GM18861 (cell line): ENCODE results near the gene IL5.
"Not testable (repeated sequence)": the region's sequence is repeated elsewhere in the genome, so short reads cannot be mapped to it uniquely, and the experiment has no call there.

Source experiments
- ATAC-seq: cut with Tn5 transposase; IDR thresholded peaks from one replicate; pipeline ENCODE4 v1.9.1; 2021; ENCODE audit not compliant: unreplicated experiment

IL5 gene

GRCh38 chr5:132530946-132531345 is 12.4 kb downstream of the IL5 start:
- ATAC-seq: no peak

DNA sequence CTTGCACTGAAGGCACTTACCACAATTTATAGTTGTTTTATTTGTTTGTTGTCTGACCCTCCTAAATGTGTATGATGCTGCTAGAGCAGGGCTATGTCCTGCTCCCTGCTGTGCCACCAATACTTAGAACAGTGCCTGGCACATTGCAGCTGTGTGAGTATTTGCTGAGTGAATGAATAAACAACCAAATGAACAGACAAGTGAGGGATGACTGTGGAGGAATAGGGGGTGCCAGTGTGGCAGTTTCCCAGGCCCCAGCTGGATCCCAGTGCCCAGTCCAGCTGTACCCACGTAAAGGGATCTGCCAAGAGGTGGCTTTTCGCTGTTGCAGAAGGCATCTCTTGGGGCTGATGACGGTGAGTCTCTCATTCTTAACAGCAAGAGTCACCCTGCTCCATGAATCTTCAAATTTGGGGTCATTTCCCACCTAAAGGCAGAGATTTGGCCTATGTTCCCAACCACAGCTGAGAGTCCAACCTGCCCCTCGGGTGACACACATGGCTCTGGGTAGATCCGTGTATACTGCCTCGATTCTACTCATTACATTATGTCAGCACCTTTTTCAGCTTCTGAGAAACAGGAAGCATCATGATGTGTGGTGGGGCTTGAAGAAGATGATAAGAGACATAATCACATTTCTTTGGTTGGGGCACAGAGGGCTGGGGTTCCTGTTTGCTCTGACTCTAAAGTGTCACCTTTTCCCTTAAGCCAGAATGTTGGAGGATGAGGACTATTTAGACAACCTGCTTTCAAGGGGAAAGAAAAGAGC is 14.3 kb downstream of the IL5 start:
- ATAC-seq: no peak

DNA sequence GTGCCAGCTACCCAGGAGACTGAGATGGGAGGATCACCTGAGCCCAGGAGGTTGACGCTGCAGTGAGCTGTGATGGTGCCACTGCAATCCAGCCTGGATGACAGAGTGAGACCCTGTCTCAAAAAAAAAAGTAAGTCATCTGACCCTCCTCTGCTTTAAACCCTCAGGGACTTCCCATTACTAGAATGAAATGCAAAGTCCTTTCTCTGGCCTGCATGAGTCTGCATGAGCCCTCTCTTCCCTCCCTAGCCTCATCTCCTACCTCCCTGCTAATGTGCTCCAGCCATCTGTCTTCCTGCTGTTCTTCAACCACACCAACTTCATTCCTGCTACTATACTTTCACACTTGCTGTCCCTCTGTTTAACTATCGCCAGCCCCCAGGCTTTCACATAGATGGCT is 15.3 kb downstream of the IL5 start:
- ATAC-seq: no peak

GRCh38 chr5:132526974-132527564 is 16.3 kb downstream of the IL5 start:
- no peak for ATAC-seq

DNA sequence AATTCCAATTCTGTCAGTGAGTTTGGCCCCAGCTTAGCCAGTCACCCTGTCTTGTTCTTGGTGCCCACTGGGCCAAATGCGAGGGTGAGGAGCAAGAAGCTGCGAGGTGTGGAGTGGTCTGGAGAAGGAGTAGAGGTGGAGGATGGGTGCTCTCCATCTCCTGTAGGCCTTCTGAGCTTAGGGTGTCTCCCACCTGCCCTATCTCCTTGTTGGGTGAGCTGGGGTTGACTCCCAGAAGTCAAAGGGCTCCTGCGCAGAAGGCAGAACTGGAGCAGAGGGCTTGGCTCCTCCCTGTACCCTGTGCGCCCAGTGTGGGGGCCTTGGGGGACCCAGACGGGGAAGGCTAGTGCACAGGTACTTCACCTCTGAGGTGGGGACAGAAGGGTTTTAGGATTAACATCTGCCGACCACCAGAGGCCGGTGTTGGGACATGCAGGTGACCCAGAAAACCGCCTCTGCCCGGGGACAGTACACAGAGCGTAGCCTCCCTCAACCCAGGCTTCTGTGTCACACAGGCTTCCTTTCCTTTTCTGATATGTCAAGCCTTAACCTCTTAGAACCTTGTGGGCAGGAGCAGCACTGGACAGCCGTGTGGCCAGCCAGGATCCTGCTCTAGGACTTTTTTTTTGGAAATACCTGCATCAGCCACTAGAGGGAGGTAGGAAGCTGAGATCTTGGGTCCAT is 16.9 kb downstream of the IL5 start:
- ATAC-seq: no peak

DNA sequence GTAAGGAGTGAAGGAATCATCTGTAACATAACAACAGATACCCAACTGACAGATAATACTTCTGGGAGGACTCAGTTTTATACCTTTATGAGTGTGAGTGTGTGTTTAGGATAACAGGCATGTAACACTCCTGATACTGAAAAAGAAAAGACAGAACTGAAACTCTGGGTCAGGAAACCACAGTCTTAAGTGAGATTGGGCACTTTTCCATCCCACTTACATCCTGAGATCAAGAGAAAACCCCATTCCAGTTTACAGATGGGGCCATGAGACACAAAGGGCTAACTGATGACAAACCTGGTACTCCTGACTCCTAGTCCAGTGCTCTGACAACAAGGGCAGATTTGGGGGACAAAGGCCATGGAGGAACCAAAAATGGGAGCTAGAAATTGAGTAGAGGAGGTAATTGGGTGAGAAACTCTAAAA is 18.0 kb downstream of the IL5 start:
- ATAC-seq: peak; percentile 72

DNA sequence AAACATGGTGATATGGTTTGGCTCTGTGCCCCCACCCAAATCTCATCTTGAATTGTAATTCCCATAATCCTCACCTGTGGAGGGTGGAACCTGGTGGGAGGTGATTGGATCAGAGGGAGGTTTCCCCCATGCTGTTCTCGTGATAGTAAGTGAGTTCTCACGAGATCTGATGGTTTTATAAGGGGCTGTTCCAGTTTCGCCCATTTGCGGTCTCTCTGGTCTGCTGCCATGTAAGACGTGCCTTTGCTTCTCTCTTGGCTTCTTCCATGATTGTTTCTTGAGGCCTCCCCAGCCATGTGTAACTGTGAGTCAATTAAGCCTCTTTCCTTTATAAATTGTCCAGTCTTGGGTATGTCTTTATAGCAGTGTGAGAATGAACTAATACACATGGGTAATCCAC is 18.4 kb downstream of the IL5 start:
- ATAC-seq: not testable (repeated sequence)

DNA sequence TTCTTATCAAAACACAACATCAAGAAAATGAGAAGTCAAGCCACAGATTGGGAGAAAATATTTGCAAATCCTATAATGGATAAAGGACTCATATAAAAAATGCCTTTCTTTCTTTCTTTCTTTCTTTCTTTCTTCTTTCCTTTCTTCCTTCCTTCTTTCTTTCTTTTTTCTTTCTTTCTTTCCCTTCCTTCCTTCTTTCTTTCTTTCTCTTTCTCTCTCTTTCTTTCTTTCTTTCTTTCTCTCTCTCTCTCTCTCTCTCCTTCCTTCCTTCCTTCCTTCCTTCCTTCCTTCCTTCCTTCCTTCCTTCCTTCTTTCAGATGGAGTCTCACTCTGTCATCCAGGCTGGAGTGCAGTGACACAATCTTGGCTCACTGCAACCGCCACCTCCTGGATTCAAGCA is 21.3 kb downstream of the IL5 start:
- not testable (repeated sequence) for ATAC-seq

DNA sequence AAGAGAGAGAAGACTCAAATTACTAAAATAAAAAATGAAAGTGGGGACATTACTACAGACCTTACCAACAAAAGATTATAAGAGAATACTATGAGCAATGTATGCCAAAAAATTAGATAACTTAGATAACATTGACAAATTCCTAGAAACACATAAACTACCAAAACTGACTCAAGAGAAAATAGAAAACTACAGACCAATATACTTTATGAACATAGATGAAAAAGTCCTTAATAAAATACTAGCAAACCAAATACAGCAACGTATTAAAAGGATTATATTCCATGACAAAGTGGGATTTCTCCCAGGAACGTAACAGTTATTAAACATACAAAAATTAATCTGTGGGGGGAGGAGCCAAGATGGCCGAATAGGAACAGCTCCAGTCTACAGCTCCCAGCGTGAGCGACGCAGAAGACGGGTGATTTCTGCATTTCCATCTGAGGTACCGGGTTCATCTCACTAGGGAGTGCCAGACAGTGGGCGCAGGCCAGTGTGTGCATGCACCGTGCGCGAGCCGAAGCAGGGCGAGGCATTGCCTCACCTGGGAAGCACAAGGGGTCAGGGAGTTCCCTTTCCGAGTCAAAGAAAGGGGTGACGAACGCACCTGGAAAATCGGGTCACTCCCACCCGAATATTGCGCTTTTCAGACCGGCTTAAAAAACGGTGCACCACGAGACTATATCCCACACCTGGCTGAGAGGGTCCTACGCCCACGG is 29.5 kb downstream of the IL5 start:
- ATAC-seq: not testable (repeated sequence)

- no peak for ATAC-seq
Observed at GRCh38 chr5:132510076-132510475, 33.2 kb downstream of the IL5 start.

- ATAC-seq: peak; percentile 60
Observed at GRCh38 chr5:132506094-132506692, 37.1 kb downstream of the IL5 start.

GRCh38 chr5:132505641-132506040 is 37.7 kb downstream of the IL5 start:
- no peak for ATAC-seq

GRCh38 chr5:132504746-132505145 is 38.6 kb downstream of the IL5 start:
- no peak for ATAC-seq

- ATAC-seq: no peak
Observed at GRCh38 chr5:132503244-132503643, 40.1 kb downstream of the IL5 start.

- no peak for ATAC-seq
Observed at GRCh38 chr5:132501961-132502931, 41.1 kb downstream of the IL5 start.

GRCh38 chr5:132501629-132501956 is 41.7 kb downstream of the IL5 start:
- ATAC-seq: no peak

GRCh38 chr5:132500931-132501628 is 42.2 kb downstream of the IL5 start:
- ATAC-seq: no peak

GRCh38 chr5:132500244-132500930 is 42.9 kb downstream of the IL5 start:
- ATAC-seq: no peak
